BE2C (cell line): Measurements from ENCODE around the gene SARNP.

ENCODE experiments used
- DNase-seq: peaks from one replicate; pipeline ENCODE4 v3.0.0-alpha.2; 2020
- H3K27me3 ChIP-seq: fragments of 250-450 bp; sonication (Bioruptor Pico); 2 replicates; pipeline ENCODE4 v1.5.1; 2020; ENCODE audit warnings: mild to moderate bottlenecking
- H3K36me3 ChIP-seq: fragments of 250-450 bp; sonication (Bioruptor Pico); 2 replicates; pipeline ENCODE4 v1.5.1; 2020; ENCODE audit warnings: mild to moderate bottlenecking
- H3K4me1 ChIP-seq: fragments of 250-450 bp; sonication (Bioruptor Pico); 2 replicates; pipeline ENCODE4 v1.5.1; 2020
- H3K4me3 ChIP-seq: 2 replicates; pipeline ENCODE4 v1.5.1; 2011; ENCODE audit warnings: low read depth, low read length
- H3K9me3 ChIP-seq: fragments of 250-450 bp; sonication (Bioruptor Pico); 2 replicates; pipeline ENCODE4 v1.5.1; 2020
- TF ChIP-seq, protein P1 (sequence below): IDR thresholded peaks from 2 replicates; pipeline ENCODE4 v1.5.1; 2012; ENCODE audit warnings: mild to moderate bottlenecking, low read depth, low read length

SARNP gene

DNA sequence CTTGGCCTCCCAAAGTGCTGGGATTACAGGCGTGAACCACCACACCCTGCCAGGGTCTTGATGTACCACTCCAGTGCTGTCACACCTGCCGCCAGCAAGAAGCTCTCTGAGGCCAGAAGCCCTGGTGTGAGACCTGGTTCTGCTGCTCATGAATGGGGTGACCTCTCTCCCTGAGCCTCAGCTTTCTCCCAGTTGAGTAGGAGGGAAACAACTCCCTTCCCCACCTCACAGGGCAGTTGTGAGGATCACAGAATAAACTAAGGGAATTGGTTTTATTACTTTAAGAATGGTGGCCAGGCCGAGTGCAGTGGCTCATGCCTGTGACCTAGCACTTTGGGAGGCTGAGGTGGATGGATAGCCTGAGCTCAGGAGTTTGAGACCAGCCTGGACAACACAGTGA lies 82.9 kb downstream of the SARNP start:
- Histone ChIP-seq H3K9me3 (no peaks in the 10 kb centered on the region), H3K27me3 (no peaks in the 10 kb centered on the region), H3K4me3 (no peak overlapping the region), H3K36me3 (no peaks in the 10 kb centered on the region), H3K4me1 (peaks cover 7% of the 10 kb centered on the region; the same call in 1 of the 2 replicates)
- DNase-seq, result no peak
- TF ChIP-seq, protein P1, sequence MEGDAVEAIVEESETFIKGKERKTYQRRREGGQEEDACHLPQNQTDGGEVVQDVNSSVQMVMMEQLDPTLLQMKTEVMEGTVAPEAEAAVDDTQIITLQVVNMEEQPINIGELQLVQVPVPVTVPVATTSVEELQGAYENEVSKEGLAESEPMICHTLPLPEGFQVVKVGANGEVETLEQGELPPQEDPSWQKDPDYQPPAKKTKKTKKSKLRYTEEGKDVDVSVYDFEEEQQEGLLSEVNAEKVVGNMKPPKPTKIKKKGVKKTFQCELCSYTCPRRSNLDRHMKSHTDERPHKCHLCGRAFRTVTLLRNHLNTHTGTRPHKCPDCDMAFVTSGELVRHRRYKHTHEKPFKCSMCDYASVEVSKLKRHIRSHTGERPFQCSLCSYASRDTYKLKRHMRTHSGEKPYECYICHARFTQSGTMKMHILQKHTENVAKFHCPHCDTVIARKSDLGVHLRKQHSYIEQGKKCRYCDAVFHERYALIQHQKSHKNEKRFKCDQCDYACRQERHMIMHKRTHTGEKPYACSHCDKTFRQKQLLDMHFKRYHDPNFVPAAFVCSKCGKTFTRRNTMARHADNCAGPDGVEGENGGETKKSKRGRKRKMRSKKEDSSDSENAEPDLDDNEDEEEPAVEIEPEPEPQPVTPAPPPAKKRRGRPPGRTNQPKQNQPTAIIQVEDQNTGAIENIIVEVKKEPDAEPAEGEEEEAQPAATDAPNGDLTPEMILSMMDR, result no peak

DNA sequence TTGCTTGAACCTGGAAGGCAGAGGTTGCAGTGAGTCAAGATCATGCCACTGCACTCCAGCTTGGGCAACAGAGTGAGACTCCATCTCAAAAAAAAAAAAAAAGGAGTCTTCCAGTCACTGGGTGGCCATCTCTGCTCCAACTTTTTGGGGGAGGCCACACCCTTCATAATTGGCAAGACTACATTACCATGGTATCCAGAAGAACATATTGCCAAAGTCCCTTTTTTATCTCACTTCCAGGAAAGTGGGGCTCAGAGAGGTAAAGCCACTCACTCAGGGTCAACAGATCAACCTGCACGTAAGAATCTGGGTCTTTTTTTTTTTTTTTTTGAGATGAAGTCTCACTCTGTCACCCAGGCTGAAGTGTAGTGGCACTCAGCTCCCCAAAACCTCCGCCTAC lies 83.7 kb downstream of the SARNP start:
- no peak for DNase-seq
- TF ChIP-seq, protein P1, result no peak
- H3K9me3 ChIP-seq, result no peaks in the 10 kb centered on the region
- peaks cover 7% of the 10 kb centered on the region; the same call in 1 of the 2 replicates for H3K4me1 ChIP-seq
- no peaks in the 10 kb centered on the region for H3K27me3 ChIP-seq
- H3K4me3 ChIP-seq, result no peak overlapping the region
- H3K36me3 ChIP-seq, result no peaks in the 10 kb centered on the region

DNA sequence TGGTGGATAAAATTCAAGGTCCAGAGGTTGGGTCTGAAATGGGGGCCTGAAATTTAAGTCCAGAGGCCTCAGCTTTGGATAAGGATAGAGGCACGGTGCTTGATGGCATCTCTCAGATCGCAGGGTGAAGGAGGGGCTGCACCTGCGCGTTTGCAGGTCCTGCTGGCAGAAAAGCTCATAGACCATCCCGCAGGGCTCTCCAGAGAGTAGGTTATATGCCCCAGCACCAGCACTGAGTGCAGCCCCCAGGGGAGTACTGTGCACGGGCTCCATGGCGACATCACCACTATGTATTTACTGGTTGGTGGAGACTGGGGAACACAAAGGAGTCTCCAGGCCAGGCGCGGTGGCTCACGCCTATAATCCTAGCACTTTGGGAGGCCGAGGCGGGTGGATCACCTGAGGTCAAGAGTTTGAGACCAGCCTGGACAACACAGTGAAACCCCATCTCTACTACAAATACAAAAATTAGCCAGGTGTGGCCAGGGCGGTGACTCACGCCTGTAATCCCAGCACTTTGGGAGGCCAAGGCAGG lies 84.4 kb downstream of the SARNP start:
- H3K9me3 ChIP-seq, result no peaks in the 10 kb centered on the region

DNA sequence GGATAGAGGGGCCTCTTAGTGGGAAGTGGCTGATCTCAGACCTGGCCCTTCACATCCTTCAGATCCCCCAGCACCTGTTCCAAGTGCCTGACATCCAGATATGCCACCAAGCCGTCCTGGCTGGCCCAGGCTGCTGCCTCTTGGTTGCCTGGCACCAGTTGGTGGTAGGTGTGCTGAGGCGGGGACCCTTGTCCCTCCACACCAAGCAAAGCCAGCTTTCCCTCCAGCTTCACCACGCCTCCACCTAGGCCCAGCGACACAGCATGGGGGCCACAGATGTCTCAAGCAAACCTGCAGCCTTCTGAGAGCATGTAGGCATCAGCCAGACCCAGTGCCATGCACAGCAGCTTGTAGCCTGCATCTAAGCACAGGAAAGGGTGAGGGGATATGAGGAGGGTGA lies 85.2 kb downstream of the SARNP start:
- TF ChIP-seq, protein P1, result no peak
- no peak for DNase-seq
- Histone ChIP-seq H3K36me3 (no peaks in the 10 kb centered on the region), H3K27me3 (no peaks in the 10 kb centered on the region), H3K4me3 (no peak overlapping the region), H3K4me1 (peaks cover 4% of the 10 kb centered on the region; the same call in 1 of the 2 replicates), H3K9me3 (no peaks in the 10 kb centered on the region)

More for the DNA sequence above, 84.4 kb downstream of the SARNP start:
- TF ChIP-seq, protein P1, result no peak
- Histone ChIP-seq H3K36me3 (no peaks in the 10 kb centered on the region), H3K4me3 (no peak overlapping the region), H3K4me1 (peaks cover 7% of the 10 kb centered on the region; the same call in 1 of the 2 replicates), H3K27me3 (no peaks in the 10 kb centered on the region)
- peak; percentile 35 for DNase-seq

DNA sequence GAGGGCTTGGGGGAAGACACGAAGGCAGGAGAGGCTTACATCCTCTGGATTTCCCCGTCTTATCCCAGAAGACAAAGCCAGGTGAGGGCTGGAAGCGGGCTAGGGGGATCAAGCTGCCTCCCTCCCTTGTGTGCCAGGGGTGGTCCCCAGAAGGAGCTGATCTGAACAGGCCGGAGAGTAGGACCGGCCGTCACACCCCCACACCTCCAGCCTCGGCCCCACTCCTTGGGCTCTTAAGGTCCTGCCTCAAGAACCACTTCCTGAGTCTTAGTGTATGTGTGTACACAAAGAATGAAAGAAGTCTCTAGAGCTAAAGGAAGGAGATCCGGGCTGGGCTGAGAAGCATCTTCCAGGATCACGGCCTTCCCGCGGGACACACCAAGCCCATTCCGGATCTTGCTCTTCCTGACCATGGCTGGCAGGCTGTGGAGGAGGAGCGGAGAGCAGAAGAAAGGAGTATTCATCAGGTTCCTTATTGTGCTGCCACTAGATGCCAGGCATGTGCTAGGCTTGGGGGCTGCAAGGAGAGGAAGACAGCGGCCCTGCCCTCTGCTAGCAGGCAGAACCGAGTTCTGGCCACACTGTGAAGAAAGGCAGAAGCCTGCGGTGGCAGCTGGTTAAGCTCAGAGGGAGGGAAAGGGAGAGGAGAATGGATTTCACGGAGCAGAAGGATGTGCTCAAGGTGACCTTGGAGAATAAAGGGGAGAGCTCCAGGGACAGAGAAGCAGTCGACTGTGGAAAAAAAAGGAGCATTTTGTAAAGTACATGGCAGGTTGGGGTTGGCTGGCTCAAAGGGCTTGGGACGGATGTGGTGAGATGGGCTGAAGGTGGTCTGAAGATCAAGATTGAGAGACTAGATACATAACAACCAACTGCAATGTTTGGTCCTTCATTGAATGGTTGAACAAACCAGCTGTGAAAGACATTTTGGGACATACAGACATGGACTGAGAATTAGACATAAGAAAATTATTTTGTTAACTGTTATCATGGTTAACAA lies 87.4 kb downstream of the SARNP start:
- Histone ChIP-seq H3K4me3 (peak overlapping the region; percentile 61), H3K4me1 (no peaks in the 10 kb centered on the region; the same call in 1 of the 2 replicates), H3K36me3 (peaks cover 6% of the 10 kb centered on the region), H3K27me3 (no peaks in the 10 kb centered on the region), H3K9me3 (no peaks in the 10 kb centered on the region)
- TF ChIP-seq, protein P1, result no peak
- peak; percentile 63 for DNase-seq
